Measurements from ENCODE around the gene LGALS9. TPM values are rescaled to one million over a fixed set of nuclear protein-coding genes. Genes with fewer than 3 reads are reported as not detected.
"Not testable (repeated sequence)": the region's sequence is repeated elsewhere in the genome, so short reads cannot be mapped to it uniquely, and the experiment has no call there.

Gene LGALS9
- total RNA-seq, 2 donors from 2014 or later: 230 to 514 TPM

DNA sequence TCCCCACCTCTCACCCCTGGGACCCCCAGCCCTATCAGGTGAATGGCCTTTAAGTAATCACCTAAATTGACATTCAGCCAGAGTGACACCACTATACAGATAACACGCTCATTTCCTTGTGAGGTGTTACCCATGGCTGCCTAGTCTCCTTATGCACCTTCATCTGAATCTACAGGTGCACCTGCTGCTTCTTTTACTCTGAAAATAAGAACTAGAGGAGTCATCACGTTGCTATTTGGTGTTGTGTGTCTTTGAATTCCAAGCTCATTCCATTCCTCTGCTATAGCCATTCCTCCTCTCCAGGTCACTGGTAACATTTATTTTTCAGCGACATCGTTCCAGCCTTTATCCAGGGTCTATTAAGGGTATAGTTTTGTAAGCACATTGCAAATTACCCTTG lies 9.8 kb downstream of the LGALS9 start:
- ATAC-seq: no peak
- intact Hi-C loops (cut with DNase I, micrococcal nuclease): no loop called here
- DNase-seq: no peak

GRCh38 chr17:27644586-27644985 lies 13.6 kb downstream of the LGALS9 start:
- ATAC-seq (no peak), DNase-seq (no peak)
- intact Hi-C loops (cut with DNase I, micrococcal nuclease): no loop called here

DNA sequence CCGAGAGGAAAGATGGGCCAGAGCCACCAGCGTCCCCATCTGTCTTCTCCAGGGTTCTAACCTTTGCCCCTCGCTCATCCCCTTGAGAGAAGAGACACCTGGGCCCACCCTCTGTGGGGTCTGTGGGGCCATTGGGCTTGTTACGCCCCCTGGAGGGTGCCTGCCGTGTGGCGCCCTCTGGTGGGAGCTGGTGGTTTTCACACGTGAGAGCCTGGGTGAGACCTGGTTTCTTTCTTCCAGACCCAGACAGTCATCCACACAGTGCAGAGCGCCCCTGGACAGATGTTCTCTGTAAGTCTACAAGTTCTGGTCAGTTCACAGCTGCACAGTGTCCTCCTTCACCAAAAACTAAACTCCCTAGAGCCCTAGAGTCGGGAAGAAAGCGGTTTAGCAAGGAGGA lies 14.6 kb downstream of the LGALS9 start:
- intact Hi-C loops (cut with DNase I, micrococcal nuclease): loop anchor here in 1 of 2 donors (5.0 kb wide), 1 partner anchor 38 kb away; no protein-coding TSS in a partner anchor
- ATAC-seq, DNase-seq: not testable (repeated sequence)

- peak; percentile 26 for ATAC-seq
- DNase-seq: peak in 1 of 2 donors; percentile 51
- intact Hi-C loops (cut with DNase I, micrococcal nuclease): loop anchor here in 1 of 2 donors (5.0 kb wide), 1 partner anchor 39 kb away; no protein-coding TSS in a partner anchor
These were observed 15.2 kb downstream of the LGALS9 start for GRCh38 chr17:27646232-27646631.

GRCh38 chr17:27647765-27648164 lies 16.8 kb downstream of the LGALS9 start:
- DNase-seq (peak; percentile 83 to 88), ATAC-seq (peak; percentile 87)
- intact Hi-C loops (cut with DNase I, micrococcal nuclease): loop anchor here in 1 of 2 donors (5.0 kb wide), 1 partner anchor 40 kb away; no protein-coding TSS in a partner anchor

DNA sequence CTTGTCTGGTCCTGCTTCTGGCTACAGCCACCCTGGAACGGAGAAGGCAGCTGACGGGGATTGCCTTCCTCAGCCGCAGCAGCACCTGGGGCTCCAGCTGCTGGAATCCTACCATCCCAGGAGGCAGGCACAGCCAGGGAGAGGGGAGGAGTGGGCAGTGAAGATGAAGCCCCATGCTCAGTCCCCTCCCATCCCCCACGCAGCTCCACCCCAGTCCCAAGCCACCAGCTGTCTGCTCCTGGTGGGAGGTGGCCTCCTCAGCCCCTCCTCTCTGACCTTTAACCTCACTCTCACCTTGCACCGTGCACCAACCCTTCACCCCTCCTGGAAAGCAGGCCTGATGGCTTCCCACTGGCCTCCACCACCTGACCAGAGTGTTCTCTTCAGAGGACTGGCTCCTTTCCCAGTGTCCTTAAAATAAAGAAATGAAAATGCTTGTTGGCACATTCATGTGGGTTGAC lies 18.2 kb downstream of the LGALS9 start:
- DNase-seq (peak in 1 of 2 donors; percentile 43), ATAC-seq (peak; percentile 18)
- intact Hi-C loops (cut with DNase I, micrococcal nuclease): loop anchor here in 1 of 2 donors (5.0 kb wide), 1 partner anchor 42 kb away; no protein-coding TSS in a partner anchor

- intact Hi-C loops (cut with DNase I, micrococcal nuclease): loop anchor here (5.0 kb wide), 2 partner anchors 43 to 107 kb away; no protein-coding TSS in a partner anchor
- no peak for ATAC-seq
- no peak for DNase-seq
These were observed 18.9 kb downstream of the LGALS9 start for GRCh38 chr17:27649929-27650328.

GRCh38 chr17:27650836-27651235 lies 19.8 kb downstream of the LGALS9 start:
- DNase-seq: no peak
- no peak for ATAC-seq
- intact Hi-C loops (cut with DNase I, micrococcal nuclease): loop anchor here in 1 of 2 donors (5.0 kb wide), 2 partner anchors 44 to 106 kb away; no protein-coding TSS in a partner anchor

- intact Hi-C loops (cut with DNase I, micrococcal nuclease): loop anchor here in 1 of 2 donors (5.0 kb wide), 2 partner anchors 44 to 106 kb away; no protein-coding TSS in a partner anchor
- DNase-seq: peak in 1 of 2 donors; percentile 78
- peak; percentile 27 for ATAC-seq
These were observed 20.7 kb downstream of the LGALS9 start for GRCh38 chr17:27651411-27652345.

- DNase-seq, ATAC-seq: not testable (repeated sequence)
- intact Hi-C loops (cut with DNase I, micrococcal nuclease): loop anchor here in 1 of 2 donors (5.0 kb wide), 2 partner anchors 46 to 104 kb away; no protein-coding TSS in a partner anchor
These were observed 22.5 kb downstream of the LGALS9 start for GRCh38 chr17:27653449-27653971.

DNA sequence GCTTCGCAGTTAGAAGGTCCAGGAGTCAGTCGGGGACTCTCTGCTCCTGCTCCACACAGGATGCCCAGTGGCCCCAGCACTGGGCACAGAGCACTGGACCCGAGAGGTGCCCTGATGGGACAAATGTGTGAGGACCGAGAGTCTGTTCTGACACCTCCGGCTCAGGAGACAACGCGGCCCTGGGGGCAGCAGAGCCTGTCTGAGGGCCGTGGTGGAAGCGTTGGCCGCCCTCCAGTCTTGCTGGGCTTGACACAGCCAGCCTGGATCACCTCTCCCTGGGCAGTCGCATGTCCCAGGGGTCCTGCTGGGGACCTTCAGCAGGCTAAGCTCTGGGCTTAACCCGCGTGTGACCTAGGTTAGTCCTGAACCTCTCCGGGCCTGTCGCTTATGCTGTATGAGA lies 23.1 kb downstream of the LGALS9 start:
- DNase-seq (no peak), ATAC-seq (no peak)
- intact Hi-C loops (cut with DNase I, micrococcal nuclease): loop anchor here in 1 of 2 donors (5.0 kb wide), 2 partner anchors 47 to 103 kb away; no protein-coding TSS in a partner anchor

GRCh38 chr17:27654654-27655524 lies 23.9 kb downstream of the LGALS9 start:
- DNase-seq: peak; percentile 67 to 82
- intact Hi-C loops (cut with DNase I, micrococcal nuclease): loop anchor here in 1 of 2 donors (5.0 kb wide), 2 partner anchors 48 to 102 kb away; no protein-coding TSS in a partner anchor
- ATAC-seq: peak; percentile 72

DNA sequence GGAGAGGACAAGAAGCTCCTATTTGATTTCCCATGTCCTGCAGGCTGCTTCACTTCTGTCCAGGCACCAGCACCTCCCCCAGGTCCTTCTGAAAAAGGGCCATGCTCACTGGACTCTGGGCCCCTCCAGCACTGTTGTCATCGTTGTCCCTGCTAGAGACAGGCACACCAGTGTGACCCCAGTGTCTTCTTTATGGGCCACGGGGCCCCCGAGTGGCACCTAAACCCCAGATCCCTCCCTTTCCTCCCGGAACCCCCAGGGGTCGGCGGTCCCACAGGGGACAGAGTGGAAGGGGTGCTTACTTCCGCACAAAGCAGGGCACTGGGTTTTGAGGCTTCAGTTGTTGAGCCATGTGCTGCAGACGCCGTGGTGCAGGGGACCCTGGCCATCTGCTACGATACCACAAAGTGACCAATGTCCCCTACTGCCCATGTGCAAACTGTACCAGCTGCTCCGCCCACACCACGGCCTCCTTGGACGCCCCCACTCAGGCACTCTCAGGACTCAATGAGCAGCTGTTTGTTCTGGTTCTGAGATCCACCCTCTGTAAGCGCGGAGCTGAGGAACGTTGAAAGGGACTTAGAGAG lies 24.6 kb downstream of the LGALS9 start:
- DNase-seq; intact Hi-C loops (cut with DNase I, micrococcal nuclease); ATAC-seq: not testable (repeated sequence)

- ATAC-seq; DNase-seq; intact Hi-C loops (cut with DNase I, micrococcal nuclease): not testable (repeated sequence)
These were observed 25.6 kb downstream of the LGALS9 start for GRCh38 chr17:27656620-27657019.

DNA sequence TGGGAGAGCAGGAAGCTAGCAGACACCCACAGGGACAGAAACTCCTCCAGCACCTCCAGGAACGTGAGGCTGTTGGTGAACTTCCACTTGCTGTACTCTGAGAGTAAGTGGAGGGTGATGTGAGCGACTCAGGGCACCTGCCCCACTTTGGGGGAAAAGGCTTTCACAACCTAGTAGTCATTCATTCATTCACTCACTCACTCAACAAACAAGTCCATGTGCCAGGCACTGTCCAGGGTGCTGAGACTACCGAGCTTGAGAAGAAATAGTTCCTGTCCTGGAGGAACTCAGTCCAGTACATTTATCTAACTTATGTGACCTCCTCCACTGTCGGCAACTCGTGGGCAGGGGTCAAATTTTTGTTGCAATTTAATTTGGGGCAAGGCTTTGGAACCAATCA lies 26.6 kb downstream of the LGALS9 start:
- no peak for DNase-seq
- ATAC-seq: no peak

GRCh38 chr17:27659683-27660082 lies 28.7 kb downstream of the LGALS9 start:
- no peak for DNase-seq
- intact Hi-C loops (cut with DNase I, micrococcal nuclease): no loop called here
- ATAC-seq: no peak

More for the DNA sequence above, 26.6 kb downstream of the LGALS9 start:
- intact Hi-C loops (cut with DNase I, micrococcal nuclease): no loop called here

GRCh38 chr17:27660436-27660835 lies 29.4 kb downstream of the LGALS9 start:
- no peak for DNase-seq
- intact Hi-C loops (cut with DNase I, micrococcal nuclease): no loop called here
- no peak for ATAC-seq
